HG03060 (cell line): ENCODE measurements around the gene C9orf50.
"Not testable (repeated sequence)": the region's sequence is repeated elsewhere in the genome, so short reads cannot be mapped to it uniquely, and the experiment has no call there.

Source experiments
- ATAC-seq: cut with Tn5 transposase; IDR thresholded peaks from one replicate; pipeline ENCODE4 v1.9.1; 2021; ENCODE audit warnings: low read depth, moderate number of reproducible peaks; ENCODE audit not compliant: unreplicated experiment

The C9orf50 gene

DNA sequence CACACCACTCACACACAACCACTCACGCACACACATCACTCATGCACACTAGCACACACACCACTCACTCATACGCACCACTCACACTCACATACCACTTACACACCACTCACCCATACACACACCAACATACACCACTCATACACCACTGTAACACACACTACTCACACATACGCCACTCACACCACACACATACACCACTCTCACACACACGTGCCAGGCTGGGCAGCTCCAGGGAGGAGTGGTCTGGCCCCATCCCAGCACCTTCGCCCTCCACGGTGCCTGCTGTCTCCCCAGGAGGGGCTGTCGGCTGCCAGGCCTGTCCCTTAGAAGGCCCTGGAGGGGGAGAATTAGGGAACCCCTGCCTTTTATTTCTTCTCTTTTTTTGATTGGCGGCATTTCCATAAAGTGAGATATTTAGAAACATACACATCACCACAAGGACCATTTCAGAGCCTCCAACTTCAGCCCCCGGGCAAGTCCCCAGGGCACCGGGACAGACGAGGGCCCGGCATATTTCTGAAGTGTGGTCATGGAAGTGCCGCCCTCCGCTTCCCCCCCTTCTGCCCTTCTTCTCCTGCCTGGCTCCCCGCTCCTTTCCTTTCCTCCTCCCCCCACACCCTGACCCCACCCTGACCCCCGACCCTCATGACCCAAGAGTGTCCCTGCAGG, 27.3 kb upstream of the C9orf50 start:
- ATAC-seq, result no peak

DNA sequence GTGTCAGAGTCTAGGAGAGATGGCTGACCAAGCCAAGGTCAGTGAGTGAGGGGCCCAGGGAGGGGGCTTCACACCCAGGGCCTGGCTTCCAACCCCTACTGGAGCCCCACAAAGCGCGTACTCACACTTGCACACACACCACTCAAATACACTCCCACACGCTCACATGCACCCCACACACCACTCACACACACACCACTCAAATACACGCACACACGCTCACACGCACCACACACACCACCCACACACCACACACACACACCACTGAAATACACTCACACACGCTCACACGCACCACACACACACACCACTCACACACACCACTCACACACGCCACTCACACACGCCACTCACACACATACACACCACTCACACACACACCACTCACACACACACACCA, 26.7 kb upstream of the C9orf50 start:
- no peak for ATAC-seq

DNA sequence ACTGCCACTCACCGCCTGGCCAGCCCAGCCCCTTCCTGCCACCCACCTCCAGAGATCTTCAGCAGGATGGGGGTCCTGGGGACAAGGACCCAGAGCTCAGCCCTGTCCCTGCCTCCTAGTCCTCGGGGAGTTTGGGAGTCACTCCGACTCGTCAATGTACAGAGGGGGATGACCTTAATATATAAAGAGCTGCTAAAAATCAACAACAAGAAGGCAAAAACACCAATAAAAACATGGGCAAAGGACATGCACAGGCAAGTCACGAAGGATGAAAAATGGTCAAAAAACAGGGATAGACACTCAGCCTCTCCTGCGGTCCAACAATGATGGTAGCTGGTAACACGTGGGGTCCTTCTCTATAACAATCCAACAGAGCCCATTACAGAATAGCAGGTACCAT, 25.8 kb upstream of the C9orf50 start:
- no peak for ATAC-seq

DNA sequence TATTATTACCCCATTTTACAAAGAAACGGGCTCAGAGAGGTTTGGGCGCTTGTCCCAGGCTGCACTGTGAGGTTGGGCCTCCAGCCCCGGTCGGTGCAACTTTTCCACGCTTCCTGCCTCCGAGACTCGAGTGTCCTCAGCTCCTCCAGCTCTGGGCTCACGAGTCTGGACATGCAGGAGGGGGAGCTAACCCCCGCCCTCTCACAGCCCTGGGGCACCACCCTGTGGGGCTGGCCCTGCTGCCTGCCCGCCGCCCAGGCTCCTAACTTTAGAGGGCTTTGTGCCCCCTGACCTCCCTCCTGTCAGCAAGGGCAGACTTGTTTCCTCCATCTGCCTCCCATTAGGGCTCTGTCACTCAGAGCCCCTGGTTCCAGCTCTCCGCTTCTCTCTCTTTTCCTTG, 25.4 kb upstream of the C9orf50 start:
- ATAC-seq, result no peak

DNA sequence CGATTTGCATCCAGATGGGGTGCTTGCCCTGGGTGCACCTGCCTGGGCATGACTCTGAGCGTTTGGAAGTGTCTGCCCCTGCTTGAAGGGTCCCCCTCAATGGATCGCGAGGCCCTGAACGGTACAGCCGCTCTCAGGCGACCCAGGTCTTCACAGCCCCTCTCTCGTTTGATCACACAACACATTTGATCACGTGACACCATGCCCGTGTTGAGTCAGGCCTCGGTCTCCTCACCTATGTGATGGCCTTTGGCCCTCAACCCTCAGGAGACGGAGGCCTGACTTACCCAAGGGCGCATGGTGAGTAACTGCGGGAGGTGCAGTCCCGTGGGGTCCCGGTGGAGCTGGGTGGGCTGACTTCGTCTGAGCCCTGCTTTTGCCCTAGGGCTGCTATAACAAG, 24.0 kb upstream of the C9orf50 start:
- ATAC-seq, result no peak

DNA sequence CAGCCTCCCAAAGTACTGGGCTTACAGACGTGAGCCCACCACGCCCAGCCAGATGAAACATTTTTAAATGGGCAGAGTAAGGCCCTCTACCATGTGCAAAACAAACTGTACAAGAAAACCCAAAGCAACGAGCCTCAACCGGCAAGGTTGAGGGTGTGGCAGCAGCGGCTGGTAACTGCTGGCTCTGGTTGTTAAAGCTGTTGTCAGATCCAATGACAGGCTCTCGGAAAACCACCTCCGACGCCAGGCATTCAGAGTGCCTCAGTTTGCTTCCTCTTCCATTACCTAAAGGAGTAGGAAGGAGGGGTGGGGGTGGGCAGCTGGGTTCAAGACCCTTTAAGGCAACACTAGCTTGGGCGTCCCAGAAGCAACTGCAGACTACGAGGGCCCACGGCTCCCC, 23.5 kb upstream of the C9orf50 start:
- no peak for ATAC-seq

DNA sequence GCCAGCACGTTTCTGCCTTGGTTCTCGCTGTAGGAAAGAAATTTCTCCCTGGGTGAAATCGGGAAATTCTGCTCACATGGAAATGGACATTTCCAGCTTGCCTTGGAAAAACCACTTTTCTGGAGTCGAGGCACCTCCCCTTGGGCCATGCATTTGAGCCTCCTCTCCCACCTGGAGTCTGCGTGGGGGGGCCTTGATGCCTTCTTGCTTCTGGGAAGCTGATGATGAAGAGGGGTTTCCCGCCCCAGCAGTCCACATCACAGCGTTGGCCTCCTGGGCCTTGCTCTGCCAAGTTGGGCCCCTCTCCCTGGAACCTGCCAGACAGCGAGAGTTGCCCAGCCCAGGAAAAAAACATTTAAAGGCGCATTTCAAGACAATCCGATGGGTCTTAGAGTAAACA, 22.8 kb upstream of the C9orf50 start:
- no peak for ATAC-seq

DNA sequence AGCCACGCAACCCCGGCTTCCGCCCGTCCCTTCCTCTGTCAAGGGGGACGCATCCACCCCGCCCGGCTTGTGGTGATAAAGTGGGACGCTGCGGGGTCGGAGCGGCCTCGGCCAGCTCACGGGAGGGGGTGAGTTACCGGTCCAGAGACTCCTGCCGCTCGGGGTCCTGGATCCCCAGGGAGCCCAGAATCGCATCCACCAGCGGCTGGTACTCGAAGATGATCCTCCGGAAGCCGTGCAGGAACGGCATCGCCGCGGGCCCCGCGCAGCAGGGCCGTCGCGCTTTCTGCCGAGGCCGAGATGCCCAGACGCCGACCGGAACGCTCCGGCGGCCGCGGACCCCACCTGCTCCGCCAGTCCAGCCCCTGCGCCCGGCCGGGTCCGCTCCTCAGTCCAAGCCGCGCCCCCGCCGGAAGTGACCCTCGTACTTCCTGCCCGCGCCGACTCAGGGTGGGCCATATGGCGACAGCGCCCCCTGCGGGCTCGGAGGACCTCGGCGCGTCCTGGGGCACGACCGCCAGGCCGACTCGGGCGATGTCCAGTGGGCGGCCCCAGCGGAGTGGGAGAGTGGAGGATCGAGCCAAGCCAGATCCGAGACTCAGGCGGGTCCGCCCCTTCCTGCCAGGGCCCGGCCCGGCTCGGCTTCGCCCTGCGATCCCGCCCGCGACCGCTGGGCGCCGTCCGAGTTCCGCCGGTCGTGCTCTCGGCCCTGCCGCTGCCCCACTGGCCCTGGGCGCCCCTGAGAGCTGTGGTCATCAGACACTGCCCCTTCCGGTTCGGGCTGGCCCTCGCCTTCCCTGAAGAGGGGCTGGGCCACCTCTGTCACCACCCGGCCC, 21.1 kb upstream of the C9orf50 start, which contains the start of gene ASB6:
TSS of gene ASB6 (minus strand) at position 402 of the 836 bp plus-strand sequence. CDS start at position 250, 152 bp downstream.
- ATAC-seq, result no peak

DNA sequence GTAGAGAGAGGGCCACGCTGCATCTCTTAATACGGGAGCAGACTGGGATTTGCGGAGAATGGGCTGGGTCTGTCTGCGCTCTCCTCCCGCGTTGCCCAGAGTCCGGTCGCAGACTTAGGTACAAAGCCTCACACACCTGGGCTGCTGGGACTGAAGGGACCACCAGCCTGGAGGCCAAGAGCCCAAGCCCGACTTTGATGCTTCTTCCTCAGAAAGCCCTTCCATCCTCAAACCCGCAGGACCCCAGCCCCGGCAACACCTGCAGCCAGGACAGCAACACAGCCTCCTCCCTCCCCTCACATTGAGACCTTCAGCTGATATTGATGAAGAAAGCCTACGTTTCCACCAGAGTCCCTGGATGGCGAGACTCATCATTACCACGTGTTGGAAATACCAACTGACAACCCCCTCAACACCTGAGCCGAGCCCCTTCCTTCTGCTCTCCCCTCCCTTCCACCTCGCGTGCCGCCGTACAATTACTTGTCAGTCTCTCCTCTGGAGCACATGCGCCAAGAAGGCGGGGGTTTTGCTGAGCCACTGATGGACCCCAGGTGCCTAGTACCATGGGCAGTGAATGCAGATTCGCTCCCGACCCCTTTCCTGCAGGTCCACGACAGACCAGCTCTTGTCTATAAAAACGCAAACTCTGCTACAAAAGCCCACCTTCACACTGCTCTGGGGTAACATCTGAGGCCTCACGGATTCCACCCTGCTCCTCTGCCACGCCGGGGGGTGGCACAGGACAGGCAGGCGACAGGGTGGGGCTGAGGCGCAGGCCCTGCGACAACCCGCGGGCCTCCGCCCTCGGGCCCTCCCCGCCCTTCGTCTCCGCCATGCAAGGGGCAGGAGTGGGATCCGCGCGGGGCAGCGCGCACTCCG, 20.2 kb upstream of the C9orf50 start:
- no peak for ATAC-seq

DNA sequence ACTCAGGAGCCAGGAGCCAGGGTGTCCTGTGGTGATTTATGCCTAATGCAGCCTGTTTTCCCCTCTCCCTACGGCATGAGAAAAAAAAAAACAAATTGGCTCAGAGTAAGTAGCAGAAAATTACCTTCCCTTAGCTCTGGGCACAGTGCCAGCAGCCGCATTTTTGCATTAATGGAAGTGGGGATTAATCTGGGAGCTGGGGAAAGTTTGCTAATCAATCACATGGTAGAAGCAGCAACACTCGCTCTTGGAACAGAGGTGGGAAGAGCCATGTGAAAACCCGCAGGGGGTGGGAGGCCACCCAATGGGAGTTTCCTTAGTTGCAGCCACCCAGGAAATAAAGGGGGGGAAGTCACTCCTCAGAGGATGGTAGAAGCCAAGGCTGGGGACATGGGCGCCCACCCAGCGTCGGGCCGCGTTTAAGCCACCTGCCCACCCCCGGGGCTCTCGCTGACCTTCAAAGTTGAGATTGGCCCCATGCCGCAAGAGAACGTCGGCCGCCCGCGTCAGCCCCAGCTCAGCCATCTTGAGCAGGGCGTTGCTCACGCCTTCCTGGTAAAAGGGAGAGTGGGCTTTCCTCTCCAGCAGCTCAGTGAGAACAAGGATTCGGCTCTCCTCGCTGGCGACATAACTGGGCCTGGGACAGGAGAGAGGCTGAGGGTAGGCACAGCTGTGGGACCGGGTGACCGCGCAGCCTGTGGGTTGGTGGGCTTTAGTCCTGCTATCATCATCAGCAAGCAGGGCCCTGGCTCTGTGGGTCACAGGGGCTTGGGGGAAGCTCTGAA, 19.4 kb upstream of the C9orf50 start:
- no peak for ATAC-seq

DNA sequence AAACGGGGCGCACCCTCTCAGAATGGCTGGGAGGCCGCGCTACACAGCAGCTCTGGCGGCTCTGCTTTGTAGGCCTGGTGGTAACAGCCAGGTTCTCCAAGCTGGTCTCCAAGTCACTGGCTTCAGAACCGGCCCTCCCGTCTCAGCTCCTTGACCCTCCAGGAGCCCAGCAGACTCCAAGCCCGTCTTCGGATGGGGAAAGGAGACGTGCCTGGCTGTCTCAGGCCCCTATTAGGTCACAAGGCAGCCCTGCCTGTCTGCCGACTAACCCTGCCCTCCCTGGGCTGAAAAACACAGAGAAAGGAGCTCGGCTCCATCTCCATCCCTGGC, 18.8 kb upstream of the C9orf50 start:
- ATAC-seq, result no peak

DNA sequence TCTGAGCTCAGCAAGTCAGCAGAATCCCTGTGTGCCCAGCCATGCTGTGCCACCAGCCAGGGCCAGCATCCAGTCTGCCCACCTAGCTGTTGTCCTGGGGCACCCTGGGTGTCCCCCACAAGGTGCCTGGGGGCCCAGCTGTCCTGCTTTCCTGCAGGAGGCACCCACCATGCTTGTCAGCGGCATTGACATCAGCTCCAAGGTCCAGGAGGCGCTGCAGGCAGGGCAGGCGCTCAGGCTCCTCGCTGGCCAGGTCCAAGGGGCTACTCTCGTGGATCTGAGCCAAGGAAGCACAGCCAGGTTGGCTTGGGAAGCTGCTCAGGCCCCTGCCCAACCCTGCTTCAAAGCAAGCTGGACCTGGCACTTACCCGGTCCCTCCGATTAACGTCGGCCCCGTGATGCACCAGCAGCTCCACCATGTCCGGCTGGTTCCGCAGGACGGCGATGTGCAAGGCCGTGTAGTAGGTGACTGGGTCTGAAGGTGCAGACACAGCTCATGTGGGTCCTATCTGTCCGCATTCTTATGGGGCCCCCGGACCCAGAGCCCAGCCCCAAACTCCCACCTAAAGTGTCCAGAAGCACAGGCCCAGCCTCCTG, 18.2 kb upstream of the C9orf50 start:
- no peak for ATAC-seq

DNA sequence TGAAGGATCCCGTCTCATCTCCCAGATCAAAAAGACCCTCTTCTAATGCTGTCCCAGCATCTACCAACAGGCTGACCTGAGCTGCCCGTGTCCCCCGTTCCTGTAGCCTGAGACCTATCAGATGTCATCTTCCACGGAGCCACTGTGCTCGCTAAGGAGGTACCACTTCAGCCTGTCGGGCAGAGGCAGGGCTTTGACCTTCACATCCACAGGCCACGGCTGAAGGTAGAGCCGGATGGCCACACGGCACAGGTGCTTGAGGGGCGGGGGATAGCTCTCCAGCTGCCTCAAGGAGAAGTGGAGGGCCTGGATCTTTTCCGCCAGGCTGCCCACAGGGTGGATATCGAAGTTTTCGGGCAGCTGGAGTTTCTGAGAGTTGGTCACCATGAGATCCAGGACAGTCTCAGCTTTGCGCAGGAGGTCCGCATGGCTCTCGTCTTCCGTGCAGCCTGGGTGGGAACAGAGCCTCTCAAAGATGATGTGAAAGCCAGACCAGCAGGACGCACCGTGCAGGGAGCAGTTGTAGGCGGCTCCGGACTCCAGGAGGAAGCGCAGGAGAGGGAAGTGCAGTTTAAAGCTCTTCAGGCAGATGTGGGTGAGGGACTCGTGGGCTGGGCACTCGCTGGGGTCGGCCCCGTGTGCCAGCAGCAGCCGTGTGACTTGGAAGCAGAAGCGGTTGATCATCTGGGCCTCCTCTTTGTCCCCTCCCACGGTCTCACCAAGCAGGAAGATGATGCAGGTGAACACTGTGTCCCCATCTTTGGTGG, 17.0 kb upstream of the C9orf50 start:
- ATAC-seq, result no peak

DNA sequence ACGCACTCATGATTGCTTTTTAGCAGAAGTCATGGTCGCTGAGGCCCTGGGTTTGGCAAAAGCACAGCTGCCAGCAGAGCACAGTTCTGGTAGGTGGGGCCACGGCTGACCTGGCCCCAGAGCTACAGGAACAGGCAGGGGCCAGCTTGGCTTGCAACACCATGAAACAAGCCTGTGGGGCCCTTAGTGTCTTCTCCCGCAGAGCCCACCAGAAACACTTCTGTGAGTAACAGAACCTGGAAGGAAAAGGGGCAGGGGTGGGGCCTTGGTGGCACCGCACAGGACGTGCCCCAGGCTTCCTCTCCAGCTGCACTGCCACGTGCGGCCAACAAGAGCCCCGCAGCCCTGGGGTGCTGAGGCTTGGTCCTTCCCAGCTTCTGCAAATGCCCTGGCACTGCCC, 16.2 kb upstream of the C9orf50 start:
- ATAC-seq, result no peak

DNA sequence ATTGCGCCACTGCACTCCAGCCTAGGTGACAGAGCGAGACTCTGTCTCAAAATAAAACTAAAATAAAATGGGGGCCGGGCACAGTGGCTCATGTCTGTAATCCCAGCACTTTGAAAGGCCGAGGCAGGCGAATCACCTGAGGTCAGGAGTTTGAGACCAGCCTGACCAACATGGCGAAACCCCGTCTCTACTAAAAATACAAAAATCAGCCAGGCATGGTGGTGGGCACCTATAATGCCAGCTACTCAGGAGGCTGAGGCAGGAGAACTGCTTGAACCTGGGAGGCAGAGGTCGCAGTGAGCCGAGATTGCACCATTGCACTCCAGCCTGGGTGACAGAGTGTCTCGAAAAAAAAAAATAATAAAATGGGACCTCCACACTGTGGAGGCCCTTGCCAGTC, 15.4 kb upstream of the C9orf50 start:
- ATAC-seq, result not testable (repeated sequence)

DNA sequence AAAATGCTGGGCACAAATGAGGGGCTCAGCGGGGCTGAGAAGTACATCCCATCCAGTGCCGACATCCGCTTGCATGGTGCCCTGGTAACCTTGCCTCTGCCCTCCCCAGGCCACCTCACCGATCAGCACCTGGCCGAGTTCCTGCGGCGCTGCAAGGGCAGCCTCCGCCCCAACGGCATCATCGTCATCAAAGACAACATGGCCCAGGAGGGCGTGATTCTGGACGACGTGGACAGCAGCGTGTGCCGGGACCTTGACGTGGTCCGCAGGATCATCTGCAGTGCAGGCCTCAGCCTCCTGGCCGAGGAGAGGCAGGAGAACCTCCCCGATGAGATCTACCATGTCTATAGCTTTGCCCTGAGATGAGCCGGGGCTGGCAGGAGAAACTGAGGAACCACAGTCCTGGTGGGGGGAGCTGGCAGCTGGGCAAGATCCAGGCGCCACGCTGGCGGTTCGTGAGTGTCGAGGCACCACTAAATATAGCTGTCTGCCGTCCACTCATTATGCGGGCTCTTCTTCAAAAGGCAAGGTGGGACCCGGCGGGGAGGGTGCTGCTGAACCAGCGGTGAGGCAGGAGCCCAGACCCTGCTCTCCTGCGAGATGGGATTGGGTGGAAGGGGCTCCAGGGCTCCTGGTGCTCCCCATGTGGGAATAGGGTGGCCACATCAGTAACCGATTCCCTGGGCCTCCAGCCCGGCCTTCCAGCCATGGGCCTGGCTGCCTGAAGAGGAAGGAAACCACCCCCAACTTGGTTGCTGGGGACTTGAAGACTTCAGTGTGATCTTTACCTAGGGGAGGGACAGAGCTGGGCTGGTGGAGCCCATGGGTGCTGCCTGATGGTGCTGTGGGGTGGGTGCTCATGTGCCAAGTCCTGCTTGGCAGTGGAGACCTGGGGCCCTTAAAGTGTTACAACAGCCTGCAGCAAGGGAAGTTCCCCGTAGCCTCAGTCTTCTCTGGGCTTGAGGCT, 14.5 kb upstream of the C9orf50 start:
- no peak for ATAC-seq

DNA sequence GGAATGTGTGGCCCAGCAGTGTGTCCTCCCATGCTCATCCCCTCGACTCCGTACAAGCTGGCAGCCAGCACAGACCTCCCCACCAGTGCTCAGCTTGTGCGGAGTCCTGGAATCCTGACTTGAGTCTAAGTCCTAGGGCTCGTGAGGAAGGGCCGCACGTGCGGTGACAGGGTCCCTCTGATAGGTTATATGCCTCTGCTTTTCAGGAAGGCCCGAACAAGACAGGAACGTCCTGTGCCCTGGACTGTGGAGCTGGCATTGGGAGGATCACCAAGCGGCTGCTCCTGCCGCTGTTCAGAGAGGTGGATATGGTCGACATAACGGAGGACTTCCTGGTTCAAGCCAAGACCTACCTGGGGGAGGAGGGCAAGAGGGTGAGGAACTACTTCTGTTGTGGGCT, 12.9 kb upstream of the C9orf50 start:
- no peak for ATAC-seq

DNA sequence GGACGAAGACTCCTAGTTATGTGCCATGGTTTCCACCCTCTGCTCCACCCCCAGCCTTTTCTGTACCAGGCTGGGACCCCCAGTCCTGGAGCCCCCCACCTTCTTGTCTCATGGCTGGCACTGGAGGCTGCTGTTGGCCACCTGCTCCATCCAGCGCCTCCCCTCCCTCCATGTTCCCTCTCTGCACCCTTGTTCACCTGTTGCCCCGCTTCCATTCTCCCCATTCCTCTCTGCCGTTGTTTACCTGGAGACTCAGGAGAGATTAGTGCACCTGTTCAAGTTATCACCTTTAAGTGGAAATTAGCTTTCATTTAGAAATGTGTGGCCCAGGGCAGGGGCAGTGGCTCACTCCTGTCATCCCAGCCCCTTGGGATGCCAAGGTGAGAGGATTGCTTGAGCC, 12.3 kb upstream of the C9orf50 start:
- ATAC-seq, result no peak
